Cardiac septum (tissue), 1 donor: ENCODE measurements around the gene PBRM1. TPM values are rescaled to one million over a fixed set of nuclear protein-coding genes. Genes with fewer than 3 reads are reported as not detected.

Source experiments
- DNase-seq: peaks from one replicate; pipeline ENCODE4 v3.0.0-alpha.2; 2020; ENCODE audit warnings: low spot score
- intact Hi-C: fragments of 100-400 bp; cut with DNase I; formaldehyde crosslinking; loops from one replicate; pipeline ENCODE4 v1.14.0; 2022
- total RNA-seq: library from RNA; stranded (reverse); fragmentation: NEBNext Ultra II Directional; extraction: Animal tissue kit (Norgen Biotek cat#: 25700); gene quantifications from one replicate; pipeline ENCODE4 v1.2.1, GENCODE V29; 2021
- donor health status: DM: no; HTN: no; CAD: no.

The PBRM1 gene
- total RNA-seq, 1 donor from 2014 or later, result 50.2 TPM

GRCh38 chr3:52520716-52521487 is 164.8 kb downstream of the PBRM1 start:
- DNase-seq, result no peak

GRCh38 chr3:52520141-52520667 is 165.5 kb downstream of the PBRM1 start:
- intact Hi-C loops, result no loop called here
- no peak for DNase-seq

More at GRCh38 chr3:52520716-52521487, 164.8 kb downstream of the PBRM1 start:
- intact Hi-C loops, result no loop called here

- DNase-seq, result no peak
- intact Hi-C loops, result no loop called here
Measured at GRCh38 chr3:52519445-52520140, 166.1 kb downstream of the PBRM1 start.

- intact Hi-C loops, result no loop called here
- DNase-seq, result no peak
Measured at GRCh38 chr3:52518723-52519444, 166.8 kb downstream of the PBRM1 start.

- intact Hi-C loops, result no loop called here
- DNase-seq, result no peak
Measured at GRCh38 chr3:52517796-52518722, 167.7 kb downstream of the PBRM1 start.

GRCh38 chr3:52516509-52517195 is 169.1 kb downstream of the PBRM1 start:
- no peak for DNase-seq
- intact Hi-C loops, result no loop called here

- no peak for DNase-seq
- intact Hi-C loops, result no loop called here
Measured at GRCh38 chr3:52515192-52515591, 170.5 kb downstream of the PBRM1 start.

- intact Hi-C loops, result no loop called here
- no peak for DNase-seq
Measured at GRCh38 chr3:52514576-52514975, 171.1 kb downstream of the PBRM1 start.

GRCh38 chr3:52513281-52513680 is 172.4 kb downstream of the PBRM1 start:
- intact Hi-C loops, result no loop called here
- DNase-seq, result no peak

- intact Hi-C loops, result no loop called here
- DNase-seq, result no peak
Measured at GRCh38 chr3:52512727-52513126, 173.0 kb downstream of the PBRM1 start.

- DNase-seq, result no peak
- intact Hi-C loops, result no loop called here
Measured at GRCh38 chr3:52512105-52512504, 173.6 kb downstream of the PBRM1 start.

- intact Hi-C loops, result no loop called here
- DNase-seq, result no peak
Measured at GRCh38 chr3:52511509-52511908, 174.2 kb downstream of the PBRM1 start.

- DNase-seq, result no peak
- intact Hi-C loops, result no loop called here
Measured at GRCh38 chr3:52509753-52510328, 175.9 kb downstream of the PBRM1 start.

- intact Hi-C loops, result no loop called here
Measured at GRCh38 chr3:52507359-52507758, 178.4 kb downstream of the PBRM1 start.

GRCh38 chr3:52506266-52506966 is 179.3 kb downstream of the PBRM1 start:
- intact Hi-C loops, result no loop called here
- DNase-seq, result no peak

More at GRCh38 chr3:52507359-52507758, 178.4 kb downstream of the PBRM1 start:
- DNase-seq, result no peak

GRCh38 chr3:52504977-52505376 is 180.7 kb downstream of the PBRM1 start:
- DNase-seq, result no peak
- intact Hi-C loops, result no loop called here

- no peak for DNase-seq
- intact Hi-C loops, result no loop called here
Measured at GRCh38 chr3:52503788-52504424, 181.8 kb downstream of the PBRM1 start.
